GM23248 (cell line): Measurements from ENCODE around the gene STAB2.

Experiments
- EZH2 ChIP-seq: fragments of 200-600 bp; sonication (generic); IDR thresholded peaks from 2 replicates; pipeline ENCODE4 v1.6.1; 2018; ENCODE audit warnings: antibody characterized with exemption, mild to moderate bottlenecking; ENCODE audit not compliant: insufficient read depth, poor library complexity, severe bottlenecking
- EZH2phosphoT487 ChIP-seq: fragments of 200-600 bp; sonication (generic); IDR thresholded peaks from 2 replicates; pipeline ENCODE4 v1.6.1; 2018; ENCODE audit warnings: antibody characterized with exemption, moderate library complexity, mild to moderate bottlenecking, low read depth; ENCODE audit not compliant: insufficient read depth

DNA sequence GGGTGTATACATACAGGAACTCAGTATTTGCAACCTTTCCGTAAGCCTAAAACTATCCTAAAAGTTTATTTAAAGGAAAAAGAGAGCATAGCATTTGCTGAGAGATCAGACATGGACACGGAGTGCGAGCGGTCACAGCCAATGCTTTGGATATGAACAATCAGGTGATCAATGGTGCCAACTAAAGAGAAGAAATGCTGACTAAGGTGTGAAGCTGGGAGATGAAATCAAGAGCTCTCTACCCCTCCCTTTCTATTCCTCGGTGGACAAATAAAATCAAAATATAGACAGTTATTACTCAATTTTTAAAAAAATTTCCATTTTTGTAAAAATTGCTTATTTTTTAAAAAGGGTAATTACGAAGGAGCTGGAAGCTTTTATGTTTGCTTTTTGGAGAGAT lies 224.7 kb downstream of the STAB2 start:
- TF ChIP-seq EZH2 (no peak), EZH2phosphoT487 (no peak)
